ENCODE results near the gene SMAD1.

DNA sequence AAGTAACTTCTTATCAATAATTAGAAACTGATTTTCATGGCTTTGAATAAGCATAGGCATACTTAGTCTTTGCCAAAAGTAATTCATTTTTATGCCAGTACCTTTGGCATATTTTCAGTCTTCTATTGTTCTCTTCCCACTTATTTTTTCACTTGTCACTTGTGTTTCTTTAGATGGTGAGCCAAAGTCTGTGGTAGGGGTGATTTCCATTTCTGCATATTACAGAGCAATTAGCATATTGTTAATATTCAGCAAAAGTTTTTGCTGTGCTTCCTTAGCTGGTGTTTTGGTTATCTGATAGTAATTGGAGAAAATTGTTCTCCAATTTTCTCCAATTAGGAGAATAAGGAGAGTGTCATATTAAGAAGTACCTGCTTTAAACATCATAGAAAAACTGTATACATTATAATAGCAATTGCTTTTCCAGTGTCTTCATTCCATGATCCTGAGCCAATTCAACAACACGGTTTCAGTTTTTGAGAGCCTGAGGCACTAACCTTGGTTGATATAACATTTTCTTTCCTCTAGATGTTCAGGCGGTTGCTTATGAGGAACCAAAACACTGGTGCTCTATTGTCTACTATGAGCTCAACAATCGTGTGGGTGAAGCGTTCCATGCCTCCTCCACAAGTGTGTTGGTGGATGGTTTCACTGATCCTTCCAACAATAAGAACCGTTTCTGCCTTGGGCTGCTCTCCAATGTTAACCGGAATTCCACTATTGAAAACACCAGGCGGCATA is 64.7 kb downstream of the SMAD1 start:
- TF ChIP-seq, protein P1, sequence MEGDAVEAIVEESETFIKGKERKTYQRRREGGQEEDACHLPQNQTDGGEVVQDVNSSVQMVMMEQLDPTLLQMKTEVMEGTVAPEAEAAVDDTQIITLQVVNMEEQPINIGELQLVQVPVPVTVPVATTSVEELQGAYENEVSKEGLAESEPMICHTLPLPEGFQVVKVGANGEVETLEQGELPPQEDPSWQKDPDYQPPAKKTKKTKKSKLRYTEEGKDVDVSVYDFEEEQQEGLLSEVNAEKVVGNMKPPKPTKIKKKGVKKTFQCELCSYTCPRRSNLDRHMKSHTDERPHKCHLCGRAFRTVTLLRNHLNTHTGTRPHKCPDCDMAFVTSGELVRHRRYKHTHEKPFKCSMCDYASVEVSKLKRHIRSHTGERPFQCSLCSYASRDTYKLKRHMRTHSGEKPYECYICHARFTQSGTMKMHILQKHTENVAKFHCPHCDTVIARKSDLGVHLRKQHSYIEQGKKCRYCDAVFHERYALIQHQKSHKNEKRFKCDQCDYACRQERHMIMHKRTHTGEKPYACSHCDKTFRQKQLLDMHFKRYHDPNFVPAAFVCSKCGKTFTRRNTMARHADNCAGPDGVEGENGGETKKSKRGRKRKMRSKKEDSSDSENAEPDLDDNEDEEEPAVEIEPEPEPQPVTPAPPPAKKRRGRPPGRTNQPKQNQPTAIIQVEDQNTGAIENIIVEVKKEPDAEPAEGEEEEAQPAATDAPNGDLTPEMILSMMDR (optimal IDR thresholded peaks at IDR 0.05 in 1 of 3, IDR thresholded peaks at IDR 0.05 in 1 of 3, conservative IDR thresholded peaks at IDR 0.05 in 1 of 3; ENCODE audit: extremely low read depth in 1 of 3, insufficient read depth in 2 of 3, low read length in 3 of 3), result no peak
- TF ChIP-seq EZH2 (IDR thresholded peaks at IDR 0.05; ENCODE audit: low read length), result no peak

Measured in keratinocyte (primary cell).